Measurements from ENCODE around the gene RTP3.

GRCh38 chr3:46479021-46479420 lies 18.8 kb upstream of the RTP3 start:
- TF ChIP-seq POLR2A (IDR thresholded peaks at IDR 0.05) = no peak
- no peak for TF ChIP-seq CTCF (IDR thresholded peaks at IDR 0.05)

Data from body of pancreas (tissue), 4 donors.